Loucy (cell line): Measurements from ENCODE around the gene SDCBP2.

ENCODE experiments used
- EZH2phosphoT487 ChIP-seq: fragments of 200-600 bp; IDR thresholded peaks from 2 replicates; pipeline ENCODE4 v1.6.1; 2018; ENCODE audit warnings: antibody characterized with exemption, mild to moderate bottlenecking, moderate library complexity, borderline replicate concordance
- TF ChIP-seq, protein P1 (sequence below): fragments of 200-600 bp; sonication (generic); conservative IDR thresholded peaks from 2 replicates; pipeline ENCODE4 v1.5.1; 2014; ENCODE audit warnings: mild to moderate bottlenecking, antibody characterized with exemption, low read length

DNA sequence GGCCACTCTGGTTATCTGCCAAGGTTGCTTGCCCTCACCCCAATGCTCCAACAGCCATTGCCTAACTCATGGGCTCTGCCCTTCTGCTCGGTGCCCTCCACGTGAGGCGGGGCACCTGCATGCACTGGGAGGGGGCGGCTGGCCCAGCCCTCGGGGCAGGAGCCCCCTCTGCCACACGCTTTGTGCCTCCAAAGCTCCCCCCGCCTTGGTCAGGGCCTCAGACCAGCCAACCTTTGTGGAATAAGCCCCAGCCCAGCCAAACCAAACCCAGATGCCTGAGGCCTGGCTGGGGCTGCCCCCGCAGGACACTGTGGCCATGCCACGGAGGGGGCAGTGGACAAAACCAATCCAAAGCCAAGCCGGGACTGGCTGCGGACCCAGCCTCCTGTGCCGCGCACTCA lies 21.4 kb downstream of the SDCBP2 start:
- no peak for TF ChIP-seq EZH2phosphoT487
- TF ChIP-seq, protein P1, sequence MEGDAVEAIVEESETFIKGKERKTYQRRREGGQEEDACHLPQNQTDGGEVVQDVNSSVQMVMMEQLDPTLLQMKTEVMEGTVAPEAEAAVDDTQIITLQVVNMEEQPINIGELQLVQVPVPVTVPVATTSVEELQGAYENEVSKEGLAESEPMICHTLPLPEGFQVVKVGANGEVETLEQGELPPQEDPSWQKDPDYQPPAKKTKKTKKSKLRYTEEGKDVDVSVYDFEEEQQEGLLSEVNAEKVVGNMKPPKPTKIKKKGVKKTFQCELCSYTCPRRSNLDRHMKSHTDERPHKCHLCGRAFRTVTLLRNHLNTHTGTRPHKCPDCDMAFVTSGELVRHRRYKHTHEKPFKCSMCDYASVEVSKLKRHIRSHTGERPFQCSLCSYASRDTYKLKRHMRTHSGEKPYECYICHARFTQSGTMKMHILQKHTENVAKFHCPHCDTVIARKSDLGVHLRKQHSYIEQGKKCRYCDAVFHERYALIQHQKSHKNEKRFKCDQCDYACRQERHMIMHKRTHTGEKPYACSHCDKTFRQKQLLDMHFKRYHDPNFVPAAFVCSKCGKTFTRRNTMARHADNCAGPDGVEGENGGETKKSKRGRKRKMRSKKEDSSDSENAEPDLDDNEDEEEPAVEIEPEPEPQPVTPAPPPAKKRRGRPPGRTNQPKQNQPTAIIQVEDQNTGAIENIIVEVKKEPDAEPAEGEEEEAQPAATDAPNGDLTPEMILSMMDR: no peak
